ENCODE results near the gene TBCE.
"Not testable (repeated sequence)": the region's sequence is repeated elsewhere in the genome, so short reads cannot be mapped to it uniquely, and the experiment has no call there.

TBCE gene

GRCh38 chr1:235455823-235456222 is 88.6 kb downstream of the TBCE start:
- no peak for DNase-seq

- DNase-seq: not testable (repeated sequence)
Observed at GRCh38 chr1:235457856-235458255, 90.6 kb downstream of the TBCE start.

GRCh38 chr1:235460770-235461169 is 93.5 kb downstream of the TBCE start:
- DNase-seq: no peak

GRCh38 chr1:235461954-235462353 is 94.7 kb downstream of the TBCE start:
- no peak for DNase-seq

GRCh38 chr1:235462832-235463231 is 95.6 kb downstream of the TBCE start:
- not testable (repeated sequence) for DNase-seq

GRCh38 chr1:235465066-235465465 is 97.8 kb downstream of the TBCE start:
- no peak for DNase-seq

GRCh38 chr1:235468004-235468403 is 100.8 kb downstream of the TBCE start:
- DNase-seq: no peak

- DNase-seq: no peak
Observed at GRCh38 chr1:235468970-235469369, 101.7 kb downstream of the TBCE start.

GRCh38 chr1:235469897-235470296 is 102.7 kb downstream of the TBCE start:
- DNase-seq: not testable (repeated sequence)

- DNase-seq: no peak
Observed at GRCh38 chr1:235470741-235471439, 103.7 kb downstream of the TBCE start.

- DNase-seq: no peak
Observed at GRCh38 chr1:235473806-235474205, 106.6 kb downstream of the TBCE start.

- no peak for DNase-seq
Observed at GRCh38 chr1:235483090-235483489, 115.9 kb downstream of the TBCE start.

- no peak for DNase-seq
Observed at GRCh38 chr1:235485558-235485957, 118.3 kb downstream of the TBCE start.

- DNase-seq: no peak
Observed at GRCh38 chr1:235486321-235486720, 119.1 kb downstream of the TBCE start.

- DNase-seq: no peak
Observed at GRCh38 chr1:235491644-235492043, 124.4 kb downstream of the TBCE start.

GRCh38 chr1:235494531-235494930 is 127.3 kb downstream of the TBCE start:
- DNase-seq: no peak

GRCh38 chr1:235495030-235495429 is 127.8 kb downstream of the TBCE start:
- DNase-seq: no peak

GRCh38 chr1:235495551-235495950 is 128.3 kb downstream of the TBCE start:
- no peak for DNase-seq

GRCh38 chr1:235500971-235501540 is 133.8 kb downstream of the TBCE start:
- no peak for DNase-seq
